Posterior cingulate gyrus (tissue), 11 donors: ENCODE data around the gene AIF1L.

Experiments
- DNase-seq, 10 donors: peaks; one replicate each; pipeline versions ENCODE4 v3.0.0 to v3.0.0-alpha.2; 2020 to 2021; ENCODE audit warnings: mixed read lengths in 3 of 10
- intact Hi-C: fragments of 100-400 bp; cut with DNase I; formaldehyde crosslinking; loops from one replicate; pipeline ENCODE4 v1.15.1; 2023

AIF1L gene

GRCh38 chr9:131116281-131117120, 20.2 kb downstream of the AIF1L start:
- intact Hi-C loops = no loop called here
- peak in 9 of 10 donors; percentile 31 to 91 (median 61) for DNase-seq

DNA sequence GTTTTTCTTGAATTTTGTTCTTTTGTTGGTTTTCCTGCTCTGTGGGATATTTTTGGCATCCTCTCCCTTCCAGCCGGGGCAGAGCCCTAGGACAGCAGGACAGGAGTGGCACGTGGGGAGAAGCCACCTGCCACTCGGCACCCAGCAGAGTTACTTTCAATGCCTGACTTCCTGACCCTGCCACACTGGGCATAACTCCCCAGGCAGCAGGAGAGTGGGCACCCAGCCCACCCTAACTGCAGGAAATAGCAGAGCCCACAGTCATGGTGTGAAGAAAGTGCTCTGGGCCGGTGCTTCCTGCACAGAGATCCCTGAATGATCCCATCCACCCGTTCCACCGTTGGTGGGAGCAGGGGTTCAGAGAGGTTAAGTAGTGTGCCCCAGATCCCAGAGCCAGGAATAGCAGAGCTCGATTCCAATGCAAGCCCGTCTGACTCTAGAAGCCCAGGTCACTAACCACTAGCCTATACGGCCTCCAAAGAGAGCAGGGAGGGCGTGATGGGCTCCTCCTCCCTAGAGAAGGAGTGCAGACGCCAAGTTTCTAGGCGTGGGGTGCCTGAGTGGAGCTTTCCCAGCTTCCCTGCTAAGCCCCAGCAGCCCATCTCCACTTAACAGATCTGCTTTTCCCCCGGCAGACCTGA, 20.9 kb downstream of the AIF1L start:
- intact Hi-C loops = no loop called here
- peak in 3 of 10 donors; percentile 8 to 59 (median 59) for DNase-seq

DNA sequence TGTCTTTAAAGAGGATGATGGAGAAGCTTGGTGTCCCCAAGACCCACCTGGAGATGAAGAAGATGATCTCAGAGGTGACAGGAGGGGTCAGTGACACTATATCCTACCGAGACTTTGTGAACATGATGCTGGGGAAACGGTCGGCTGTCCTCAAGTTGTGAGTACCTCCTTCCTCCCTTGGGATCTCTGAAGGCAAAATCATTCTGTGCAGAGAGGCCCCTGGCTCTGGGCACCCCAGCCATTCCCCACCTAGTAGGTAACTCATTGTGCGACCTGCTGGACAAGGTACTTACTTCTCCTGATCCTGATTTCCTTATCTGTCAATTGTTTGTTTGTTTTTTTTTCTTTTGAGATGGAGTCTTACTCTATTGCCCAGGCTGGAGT, 21.4 kb downstream of the AIF1L start:
- intact Hi-C loops = no loop called here
- DNase-seq = peak in 1 of 10 donors; percentile 50

DNA sequence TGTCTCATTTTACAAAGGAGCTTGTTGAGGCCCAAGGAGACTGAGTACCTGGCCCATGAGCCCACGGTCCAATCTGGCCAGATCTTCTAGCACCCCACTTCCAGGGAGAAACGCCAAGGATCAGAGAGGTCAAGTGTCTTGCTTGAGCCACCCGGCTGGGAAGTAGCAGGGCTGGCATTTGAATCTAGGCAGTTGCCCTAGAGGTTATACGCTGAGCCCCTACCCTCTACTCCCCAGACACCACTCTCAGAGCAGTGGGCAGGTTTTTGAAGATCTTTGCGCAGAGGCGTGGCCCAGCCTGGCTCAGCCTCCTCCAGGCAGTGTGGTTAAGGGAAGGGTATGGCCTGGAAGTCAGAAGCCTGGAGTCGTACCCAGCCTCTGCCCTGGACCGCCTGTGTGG, 23.3 kb downstream of the AIF1L start:
- intact Hi-C loops = no loop called here
- peak in 2 of 10 donors; percentile 50 to 58 for DNase-seq

GRCh38 chr9:131120620-131121228, 24.4 kb downstream of the AIF1L start:
- intact Hi-C loops = no loop called here
- peak in 1 of 10 donors; percentile 35 for DNase-seq

DNA sequence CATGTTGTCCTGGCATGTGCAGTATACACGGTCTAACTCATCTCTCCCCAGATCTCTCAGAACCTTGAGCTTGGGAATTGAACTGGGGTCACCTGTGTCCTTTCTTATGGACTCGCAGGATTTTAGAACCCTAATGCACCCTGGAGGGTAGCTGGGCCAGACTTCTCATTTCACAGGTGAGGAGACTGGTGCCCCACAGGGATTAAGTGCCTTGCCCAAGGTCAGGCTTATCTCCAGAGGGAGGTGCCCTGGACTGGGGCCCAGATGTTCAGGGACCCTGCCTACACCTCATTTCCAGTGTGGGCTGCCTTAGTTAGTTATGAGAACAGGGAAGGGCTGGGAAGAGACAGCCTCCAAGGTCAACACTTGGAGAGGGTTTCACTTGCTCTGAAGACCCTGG, 25.0 kb downstream of the AIF1L start:
- intact Hi-C loops = no loop called here
- peak in 1 of 10 donors; percentile 19 for DNase-seq

GRCh38 chr9:131122158-131122557, 25.8 kb downstream of the AIF1L start:
- no peak for DNase-seq
- intact Hi-C loops = no loop called here

GRCh38 chr9:131125038-131125287, 28.6 kb downstream of the AIF1L start:
- intact Hi-C loops = loop anchor here (1.0 kb wide), 1 partner anchor 67 kb away; no protein-coding TSS in a partner anchor
- no peak for DNase-seq

GRCh38 chr9:131125288-131126058, 29.1 kb downstream of the AIF1L start, which contains the start of gene NUP214:
Gene NUP214, plus strand, starts transcription at chr9:131125586. Its CDS starts 119 bp downstream, at chr9:131125705.
- peak; percentile 98 to 100 (median 100) for DNase-seq
- intact Hi-C loops = loop anchor here (1.0 kb wide), 1 partner anchor 67 kb away; no protein-coding TSS in a partner anchor

DNA sequence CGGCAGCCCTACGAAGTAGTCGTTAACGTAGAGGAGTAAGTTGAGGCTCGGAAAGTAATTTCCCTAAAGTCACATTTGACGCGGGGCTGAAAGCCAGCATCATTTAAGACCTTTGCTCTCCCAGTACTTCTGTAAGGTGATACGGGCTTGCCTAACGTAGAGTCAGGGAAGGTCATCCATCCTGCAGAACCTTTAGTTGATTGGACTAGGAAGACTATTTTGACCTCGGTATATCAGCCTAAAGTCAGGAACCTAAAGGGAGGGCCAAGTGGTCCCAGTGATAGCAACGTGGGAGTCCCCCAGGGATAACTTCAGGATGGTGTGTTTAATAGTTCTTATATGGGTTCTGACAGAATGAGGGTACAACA, 29.7 kb downstream of the AIF1L start:
- intact Hi-C loops = no loop called here

GRCh38 chr9:131129183-131129582, 32.9 kb downstream of the AIF1L start:
- DNase-seq = no peak
- intact Hi-C loops = no loop called here

More for the DNA sequence above, 29.7 kb downstream of the AIF1L start:
- DNase-seq = no peak

DNA sequence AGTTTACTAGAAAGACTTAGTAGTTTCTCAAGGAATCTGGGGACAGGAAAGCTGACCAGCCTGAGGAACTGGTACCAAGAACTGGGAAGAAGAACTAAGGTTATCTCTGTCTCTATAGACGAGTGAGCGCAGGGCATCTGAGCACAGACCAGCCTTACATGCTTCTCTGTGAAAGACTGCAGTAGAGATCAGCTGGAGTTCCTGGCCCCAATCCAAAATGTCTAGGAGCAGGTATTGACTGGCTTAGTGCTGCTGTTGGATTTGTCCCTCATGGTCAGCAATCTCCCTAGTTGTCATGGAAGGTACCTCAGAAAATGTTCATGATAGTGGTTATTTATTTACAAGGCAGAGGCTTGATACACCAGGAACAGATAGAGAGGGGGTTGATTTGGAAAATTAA, 42.3 kb downstream of the AIF1L start:
- intact Hi-C loops = no loop called here
- DNase-seq = no peak

- intact Hi-C loops = no loop called here
- DNase-seq = no peak
Measured at GRCh38 chr9:131140112-131140511, 43.8 kb downstream of the AIF1L start.

GRCh38 chr9:131140550-131140949, 44.2 kb downstream of the AIF1L start:
- intact Hi-C loops = no loop called here
- no peak for DNase-seq

DNA sequence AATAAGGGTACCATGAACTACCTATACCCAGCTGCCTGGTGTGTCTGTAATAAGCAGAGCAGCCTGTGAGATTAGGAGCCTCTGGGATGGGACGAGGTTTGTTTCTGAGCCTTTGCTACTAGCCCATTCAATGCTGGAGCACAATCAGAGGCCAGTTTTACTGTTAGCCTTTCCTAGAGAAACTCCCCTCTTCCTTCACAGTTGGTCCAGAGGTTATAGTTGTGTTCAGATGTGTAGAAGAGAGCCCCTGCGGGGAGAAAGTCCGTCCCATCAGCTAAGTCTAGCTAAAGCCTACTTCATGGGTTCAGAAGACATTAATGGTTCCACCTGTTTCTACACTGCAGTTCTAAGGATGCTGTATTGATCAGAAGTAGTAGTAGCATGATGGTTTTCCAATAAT, 45.8 kb downstream of the AIF1L start:
- no peak for DNase-seq
- intact Hi-C loops = no loop called here

- intact Hi-C loops = no loop called here
- no peak for DNase-seq
Measured at GRCh38 chr9:131144201-131144600, 47.9 kb downstream of the AIF1L start.

- intact Hi-C loops = no loop called here
- no peak for DNase-seq
Measured at GRCh38 chr9:131145245-131145644, 48.9 kb downstream of the AIF1L start.

DNA sequence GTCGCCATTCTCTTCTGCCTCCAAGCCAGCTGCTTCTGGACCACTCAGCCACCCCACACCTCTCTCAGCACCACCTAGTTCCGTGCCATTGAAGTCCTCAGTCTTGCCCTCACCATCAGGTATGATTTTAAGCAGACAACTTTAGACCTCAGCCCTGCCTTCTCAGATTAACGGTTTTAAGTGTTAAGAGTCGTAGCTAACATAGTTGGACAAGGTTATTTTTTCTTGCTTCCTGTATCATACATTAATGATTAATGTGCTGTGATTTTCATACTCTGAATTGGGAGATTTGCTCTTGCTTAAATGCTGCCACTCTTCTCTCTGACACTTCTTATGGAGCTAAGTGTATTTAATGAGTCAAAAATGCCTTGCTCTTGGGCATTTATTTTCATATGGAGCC, 49.9 kb downstream of the AIF1L start:
- intact Hi-C loops = no loop called here
- no peak for DNase-seq

GRCh38 chr9:131148276-131148675, 51.9 kb downstream of the AIF1L start:
- DNase-seq = no peak
- intact Hi-C loops = no loop called here

DNA sequence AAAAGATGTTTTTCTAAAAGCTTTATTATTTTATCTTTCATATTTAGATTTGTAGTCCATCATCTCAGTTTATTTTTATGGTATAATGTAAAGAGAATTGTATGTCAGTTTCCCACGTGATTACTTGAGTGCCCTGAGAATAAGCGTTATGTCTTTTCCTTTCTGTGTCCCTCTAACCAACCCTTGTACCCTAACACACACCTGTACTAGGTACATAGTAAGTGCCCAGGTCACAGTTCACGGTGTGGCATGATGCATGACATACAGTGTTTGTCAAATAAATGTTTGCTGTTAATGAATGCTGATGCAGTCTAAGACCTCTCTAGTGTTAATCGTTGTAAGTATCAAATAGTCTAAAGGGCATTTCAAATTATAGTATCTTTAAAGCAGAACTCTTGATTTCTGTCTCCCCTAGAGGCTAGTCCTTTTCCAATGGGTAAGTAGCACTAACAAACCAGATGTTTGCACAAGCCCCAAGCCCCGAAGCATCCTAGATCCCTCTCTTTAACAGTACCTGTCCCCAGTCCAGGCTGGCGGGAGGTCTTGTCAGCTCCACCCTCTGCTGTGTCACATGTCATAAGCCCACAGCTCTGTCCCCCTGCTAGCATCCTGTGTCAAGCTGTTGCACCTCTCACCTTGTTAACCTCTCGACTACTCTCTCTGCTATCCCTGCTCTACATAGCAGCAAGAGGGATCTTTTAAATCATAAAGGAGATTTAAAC, 52.8 kb downstream of the AIF1L start:
- intact Hi-C loops = no loop called here
- DNase-seq = no peak
